Measurements from ENCODE around the gene UBXN10. TPM values are rescaled to one million over a fixed set of nuclear protein-coding genes. Genes with fewer than 3 reads are reported as not detected.
A peak's percentile ranks its signal among the peaks of the same experiment; 100 is the strongest.

UBXN10 gene
- total RNA-seq, 1 experiment from 2014 or later, result 0.73 TPM

DNA sequence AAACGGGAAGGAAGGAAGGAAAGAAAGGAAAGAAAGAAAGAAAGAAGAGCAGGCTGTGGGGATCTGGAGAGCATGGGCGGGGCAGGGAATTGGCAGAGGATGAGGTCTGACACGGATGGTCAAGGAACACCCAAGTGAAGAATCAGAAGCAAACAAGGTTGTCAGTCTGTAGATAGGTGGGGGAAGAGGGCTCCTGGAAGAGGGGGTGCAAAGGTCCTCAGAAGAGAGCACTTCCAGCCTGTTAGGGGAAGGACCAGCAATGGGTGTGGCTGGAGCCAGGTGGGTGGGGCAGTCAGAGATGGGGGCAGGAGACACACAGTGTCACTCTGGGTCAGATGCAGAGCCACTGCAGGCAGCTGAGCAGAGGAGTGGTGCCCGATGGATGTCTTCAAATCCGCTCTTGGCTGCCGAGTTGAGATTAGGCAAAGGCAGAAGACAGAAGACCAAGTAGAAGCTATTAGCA, 11.5 kb downstream of the UBXN10 start:
- Histone ChIP-seq H3K4me3 (ENCODE audit: insufficient read depth, low read depth, low read length) (no peak overlapping the region), H3K36me3 (replicated peaks; ENCODE audit: control insufficient read depth, insufficient read depth, low read length) (no peaks in the 10 kb centered on the region), H3K27me3 (ENCODE audit: control insufficient read depth, insufficient read depth, low read length) (no peaks in the 10 kb centered on the region; the same call in 1 of the 2 replicates)

GRCh38 chr1:20198296-20198695, 12.4 kb downstream of the UBXN10 start:
- no peaks in the 10 kb centered on the region; the same call in 1 of the 2 replicates for H3K27me3 ChIP-seq (ENCODE audit: control insufficient read depth, insufficient read depth, low read length)
- H3K36me3 ChIP-seq (replicated peaks; ENCODE audit: control insufficient read depth, insufficient read depth, low read length), result no peaks in the 10 kb centered on the region
- no peak for DNase-seq
- H3K4me3 ChIP-seq (ENCODE audit: insufficient read depth, low read depth, low read length), result no peak overlapping the region

More for the DNA sequence above, 11.5 kb downstream of the UBXN10 start:
- no peak for DNase-seq

- DNase-seq, result no peak
- Histone ChIP-seq H3K36me3 (replicated peaks; ENCODE audit: control insufficient read depth, insufficient read depth, low read length) (no peaks in the 10 kb centered on the region), H3K27me3 (ENCODE audit: control insufficient read depth, insufficient read depth, low read length) (no peaks in the 10 kb centered on the region; the same call in 1 of the 2 replicates), H3K4me3 (ENCODE audit: insufficient read depth, low read depth, low read length) (no peak overlapping the region)
Observed at GRCh38 chr1:20198918-20199317, 13.0 kb downstream of the UBXN10 start.

DNA sequence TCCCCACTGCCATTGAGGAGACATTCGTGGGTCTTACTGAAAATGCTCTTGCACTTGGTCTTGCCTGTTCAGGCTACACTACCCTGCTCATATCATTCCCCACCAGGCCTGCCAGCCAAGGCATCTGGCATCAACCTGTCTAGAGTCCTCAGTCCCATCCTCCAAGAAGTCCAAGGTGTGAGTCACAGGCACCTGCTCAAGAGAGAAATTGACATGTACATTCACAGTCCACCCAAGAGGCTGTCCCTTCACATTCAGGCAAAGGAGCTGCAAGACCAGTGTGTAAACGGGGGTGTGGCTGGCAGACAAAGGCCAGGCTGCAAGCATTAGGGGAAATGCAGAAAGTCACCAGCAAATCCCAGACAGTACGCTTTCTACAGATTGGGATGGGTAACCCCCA, 13.5 kb downstream of the UBXN10 start:
- no peak for DNase-seq
- Histone ChIP-seq H3K27me3 (ENCODE audit: control insufficient read depth, insufficient read depth, low read length) (no peaks in the 10 kb centered on the region; the same call in 1 of the 2 replicates), H3K4me3 (ENCODE audit: insufficient read depth, low read depth, low read length) (no peak overlapping the region)

GRCh38 chr1:20199840-20200239, 13.9 kb downstream of the UBXN10 start:
- Histone ChIP-seq H3K4me3 (ENCODE audit: insufficient read depth, low read depth, low read length) (no peak overlapping the region), H3K36me3 (replicated peaks; ENCODE audit: control insufficient read depth, insufficient read depth, low read length) (no peaks in the 10 kb centered on the region), H3K27me3 (ENCODE audit: control insufficient read depth, insufficient read depth, low read length) (no peaks in the 10 kb centered on the region; the same call in 1 of the 2 replicates)
- DNase-seq, result no peak

More for the DNA sequence above, 13.5 kb downstream of the UBXN10 start:
- no peaks in the 10 kb centered on the region for H3K36me3 ChIP-seq (replicated peaks; ENCODE audit: control insufficient read depth, insufficient read depth, low read length)

DNA sequence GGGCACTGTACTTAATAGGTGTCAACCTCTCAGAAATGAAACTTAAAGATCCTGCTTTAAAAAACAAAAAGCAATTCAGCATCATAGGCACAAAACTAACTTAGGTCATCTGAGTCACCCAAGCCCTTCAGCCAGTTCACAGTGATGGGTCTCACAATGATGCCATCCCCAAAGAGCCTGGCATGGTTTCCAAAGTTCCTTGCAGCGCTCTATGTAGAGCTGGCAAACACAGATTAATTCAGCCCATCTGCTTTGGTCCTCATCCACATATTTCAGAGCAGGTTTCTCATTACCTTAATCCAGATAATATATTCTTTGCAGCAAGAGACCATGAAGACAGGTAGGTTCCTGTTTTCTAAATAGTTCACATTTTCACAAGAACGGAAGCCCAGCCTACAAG, 15.1 kb downstream of the UBXN10 start:
- Histone ChIP-seq H3K36me3 (replicated peaks; ENCODE audit: control insufficient read depth, insufficient read depth, low read length) (no peaks in the 10 kb centered on the region), H3K4me3 (ENCODE audit: insufficient read depth, low read depth, low read length) (no peak overlapping the region), H3K27me3 (ENCODE audit: control insufficient read depth, insufficient read depth, low read length) (no peaks in the 10 kb centered on the region; the same call in 1 of the 2 replicates)
- DNase-seq, result no peak

- no peak for DNase-seq
- Histone ChIP-seq H3K27me3 (ENCODE audit: control insufficient read depth, insufficient read depth, low read length) (no peaks in the 10 kb centered on the region; the same call in 1 of the 2 replicates), H3K4me3 (ENCODE audit: insufficient read depth, low read depth, low read length) (no peak overlapping the region), H3K36me3 (replicated peaks; ENCODE audit: control insufficient read depth, insufficient read depth, low read length) (no peaks in the 10 kb centered on the region)
Observed at GRCh38 chr1:20202166-20202565, 16.3 kb downstream of the UBXN10 start.

- H3K4me3 ChIP-seq (ENCODE audit: insufficient read depth, low read depth, low read length), result no peak overlapping the region
- no peaks in the 10 kb centered on the region for H3K36me3 ChIP-seq (replicated peaks; ENCODE audit: control insufficient read depth, insufficient read depth, low read length)
- peaks cover 3% of the 10 kb centered on the region; the same call in 1 of the 2 replicates for H3K27me3 ChIP-seq (ENCODE audit: control insufficient read depth, insufficient read depth, low read length)
- no peak for DNase-seq
Observed at GRCh38 chr1:20207546-20207945, 21.6 kb downstream of the UBXN10 start.

DNA sequence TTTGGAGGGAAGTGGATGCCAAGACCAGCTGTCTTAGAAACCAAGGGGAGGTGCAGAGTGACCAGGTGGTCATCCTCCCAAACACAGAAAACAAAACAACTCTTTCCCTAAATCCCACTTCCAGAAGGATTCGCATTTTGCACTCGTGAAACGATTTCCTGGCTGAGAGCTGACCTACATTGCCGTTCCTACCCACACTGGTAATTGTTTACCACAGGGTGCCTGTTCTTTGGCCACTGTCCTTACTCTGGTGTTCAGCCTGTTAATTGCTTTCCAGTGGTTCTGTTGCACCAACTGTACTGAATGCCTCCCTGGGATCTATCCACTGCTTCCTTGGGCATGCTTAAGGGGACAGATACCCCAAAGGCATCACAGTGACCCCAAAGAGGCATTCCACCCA, 23.6 kb downstream of the UBXN10 start:
- Histone ChIP-seq H3K27me3 (ENCODE audit: control insufficient read depth, insufficient read depth, low read length) (peaks cover 3% of the 10 kb centered on the region; the same call in 1 of the 2 replicates), H3K4me3 (ENCODE audit: insufficient read depth, low read depth, low read length) (no peak overlapping the region), H3K36me3 (replicated peaks; ENCODE audit: control insufficient read depth, insufficient read depth, low read length) (no peaks in the 10 kb centered on the region)
- no peak for DNase-seq

- H3K36me3 ChIP-seq (replicated peaks; ENCODE audit: control insufficient read depth, insufficient read depth, low read length), result no peaks in the 10 kb centered on the region
- peaks cover 5% of the 10 kb centered on the region; the same call in 1 of the 2 replicates for H3K27me3 ChIP-seq (ENCODE audit: control insufficient read depth, insufficient read depth, low read length)
- no peak for DNase-seq
- H3K4me3 ChIP-seq (ENCODE audit: insufficient read depth, low read depth, low read length), result no peak overlapping the region
Observed at GRCh38 chr1:20210736-20211460, 25.0 kb downstream of the UBXN10 start.

- Histone ChIP-seq H3K27me3 (ENCODE audit: control insufficient read depth, insufficient read depth, low read length) (peaks cover 5% of the 10 kb centered on the region; the same call in 1 of the 2 replicates), H3K36me3 (replicated peaks; ENCODE audit: control insufficient read depth, insufficient read depth, low read length) (no peaks in the 10 kb centered on the region), H3K4me3 (ENCODE audit: insufficient read depth, low read depth, low read length) (no peak overlapping the region)
- no peak for DNase-seq
Observed at GRCh38 chr1:20211511-20211931, 25.6 kb downstream of the UBXN10 start.

DNA sequence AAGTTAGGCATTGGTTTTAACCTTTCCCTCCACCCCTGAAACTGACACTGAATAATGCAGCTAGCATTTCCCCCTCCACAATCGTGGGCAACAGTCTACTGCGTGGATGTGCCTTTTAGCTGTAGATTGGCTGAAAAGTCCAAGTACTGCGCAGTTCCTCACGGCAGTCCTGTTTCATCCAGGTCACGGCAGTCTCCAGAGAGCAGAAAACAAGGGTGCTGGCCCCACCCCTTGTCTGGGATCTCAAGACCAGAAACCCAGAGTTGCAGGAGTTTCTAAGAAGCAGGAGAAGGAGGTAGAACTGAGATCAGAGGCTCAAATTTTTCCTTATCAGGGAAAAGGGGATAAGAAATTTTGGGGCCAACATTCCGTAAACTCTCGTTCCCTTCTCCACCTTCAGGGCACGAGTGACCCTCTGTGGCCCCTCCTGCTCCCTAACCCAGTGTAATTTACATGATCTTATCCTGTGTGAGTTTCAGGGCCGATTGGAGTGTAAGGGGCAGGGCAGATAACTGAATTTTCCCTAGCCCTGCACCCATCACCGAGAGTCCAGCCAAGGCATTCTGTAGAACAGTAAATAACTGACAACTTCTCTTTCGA, 26.3 kb downstream of the UBXN10 start:
- Histone ChIP-seq H3K27me3 (ENCODE audit: control insufficient read depth, insufficient read depth, low read length) (peaks cover 5% of the 10 kb centered on the region; the same call in 1 of the 2 replicates), H3K36me3 (replicated peaks; ENCODE audit: control insufficient read depth, insufficient read depth, low read length) (no peaks in the 10 kb centered on the region), H3K4me3 (ENCODE audit: insufficient read depth, low read depth, low read length) (no peak overlapping the region)
- no peak for DNase-seq

- Histone ChIP-seq H3K36me3 (replicated peaks; ENCODE audit: control insufficient read depth, insufficient read depth, low read length) (no peaks in the 10 kb centered on the region), H3K27me3 (ENCODE audit: control insufficient read depth, insufficient read depth, low read length) (peaks cover 5% of the 10 kb centered on the region; the same call in 1 of the 2 replicates), H3K4me3 (ENCODE audit: insufficient read depth, low read depth, low read length) (peak overlapping the region; percentile 4; the same call in 1 of the 2 replicates)
- peak; percentile 91 for DNase-seq
Observed at GRCh38 chr1:20212685-20213331, 26.9 kb downstream of the UBXN10 start.

DNA sequence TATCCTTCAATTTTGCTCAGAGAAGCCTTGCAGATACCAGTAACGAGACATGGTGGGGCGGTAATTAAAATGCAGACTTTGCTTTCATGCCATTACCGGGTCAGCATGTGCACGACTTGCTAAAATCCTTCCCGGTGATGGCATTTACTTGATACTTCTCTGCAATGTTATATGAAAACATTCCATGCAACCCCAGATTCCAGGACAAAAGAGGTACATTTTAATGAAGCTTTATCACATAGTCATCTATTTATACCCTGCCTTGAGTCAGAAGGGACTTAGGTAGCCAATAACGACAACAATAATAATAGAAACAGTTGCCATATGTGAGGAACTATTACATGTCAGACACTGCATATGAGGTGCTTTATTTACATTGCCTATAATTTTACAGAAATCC, 29.8 kb downstream of the UBXN10 start:
- no peak overlapping the region for H3K4me3 ChIP-seq (ENCODE audit: insufficient read depth, low read depth, low read length)
- peaks cover 1% of the 10 kb centered on the region; the same call in 1 of the 2 replicates for H3K27me3 ChIP-seq (ENCODE audit: control insufficient read depth, insufficient read depth, low read length)
- no peak for DNase-seq
- H3K36me3 ChIP-seq (replicated peaks; ENCODE audit: control insufficient read depth, insufficient read depth, low read length), result no peaks in the 10 kb centered on the region
